Inflammatory macrophage treated with lipopolysaccharide for 1 hour (primary cell): ENCODE data around the gene POMGNT1.
A peak's percentile ranks its signal among the peaks of the same experiment; 100 is the strongest.

Experiments used
- DNase-seq, 2 donors: peaks; one replicate each; pipeline ENCODE4 v3.0.0-alpha.2; 2020 to 2022

POMGNT1 gene

DNA sequence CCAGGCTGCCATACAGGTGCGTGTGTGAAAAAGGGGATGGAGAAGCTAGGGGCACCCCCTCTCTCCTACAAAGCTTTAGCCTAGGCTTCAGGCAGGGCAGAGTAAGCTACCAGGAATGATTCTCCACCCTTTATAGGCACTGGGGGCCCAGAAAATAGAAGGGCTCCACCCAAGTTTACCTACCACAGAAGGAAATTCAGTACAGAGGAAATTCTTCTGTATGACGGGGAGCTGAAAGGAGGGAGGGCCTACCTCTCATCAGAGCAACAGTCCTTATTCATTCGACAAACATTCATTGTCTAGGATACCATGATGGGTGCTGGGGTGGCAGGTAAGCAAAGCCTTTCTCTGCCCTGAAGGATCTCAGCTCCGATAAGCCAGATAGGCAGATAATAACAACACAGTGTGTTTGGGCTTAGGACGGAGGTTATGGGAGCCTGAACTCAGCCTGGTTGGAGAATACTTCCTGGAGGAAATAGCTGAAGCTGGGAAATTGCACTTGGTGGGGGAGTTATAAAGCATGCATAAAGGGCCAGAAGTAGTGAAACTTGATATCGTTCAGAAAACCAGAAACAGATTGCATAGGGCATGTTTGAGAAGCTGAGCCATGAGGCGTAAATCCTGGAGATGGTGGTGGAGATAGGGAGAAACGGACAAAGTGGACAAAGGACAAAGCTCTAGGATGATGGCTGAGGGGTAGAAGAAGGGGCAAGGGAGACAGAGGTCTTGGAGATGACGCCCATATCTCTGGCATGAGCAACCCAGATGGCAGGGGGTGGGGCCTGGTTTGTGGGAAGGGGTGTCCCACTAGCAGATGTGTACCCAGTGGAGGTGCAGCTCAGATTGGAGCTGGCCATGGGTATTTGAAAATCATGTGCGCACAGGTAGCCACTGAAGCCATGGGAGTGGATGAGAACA lies 16.6 kb downstream of the POMGNT1 start:
- DNase-seq = no peak

DNA sequence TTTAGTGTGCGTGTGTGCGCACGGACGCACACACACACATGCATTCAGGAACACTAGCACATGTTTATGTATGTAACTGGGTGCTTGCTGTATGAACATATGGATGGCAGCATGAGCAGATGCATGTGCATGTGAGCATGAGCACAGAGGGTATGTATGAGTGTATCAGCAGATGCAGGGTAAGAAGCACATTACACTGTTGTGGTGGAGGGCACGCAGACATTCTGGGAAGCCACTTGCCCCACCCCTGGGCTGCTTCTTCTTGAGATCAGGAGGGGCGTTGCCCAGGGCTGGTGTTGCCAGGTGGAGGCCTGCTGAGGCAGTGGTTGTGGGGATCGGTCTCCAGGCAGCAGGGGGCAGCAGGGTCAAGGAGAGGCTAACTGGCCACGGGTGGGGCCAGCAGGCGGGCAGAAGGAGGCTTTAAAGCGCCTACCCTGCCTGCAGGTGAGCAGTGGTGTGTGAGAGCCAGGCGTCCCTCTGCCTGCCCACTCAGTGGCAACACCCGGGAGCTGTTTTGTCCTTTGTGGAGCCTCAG lies 18.1 kb downstream of the POMGNT1 start:
- DNase-seq = peak in 1 of 2 donors; percentile 23

DNA sequence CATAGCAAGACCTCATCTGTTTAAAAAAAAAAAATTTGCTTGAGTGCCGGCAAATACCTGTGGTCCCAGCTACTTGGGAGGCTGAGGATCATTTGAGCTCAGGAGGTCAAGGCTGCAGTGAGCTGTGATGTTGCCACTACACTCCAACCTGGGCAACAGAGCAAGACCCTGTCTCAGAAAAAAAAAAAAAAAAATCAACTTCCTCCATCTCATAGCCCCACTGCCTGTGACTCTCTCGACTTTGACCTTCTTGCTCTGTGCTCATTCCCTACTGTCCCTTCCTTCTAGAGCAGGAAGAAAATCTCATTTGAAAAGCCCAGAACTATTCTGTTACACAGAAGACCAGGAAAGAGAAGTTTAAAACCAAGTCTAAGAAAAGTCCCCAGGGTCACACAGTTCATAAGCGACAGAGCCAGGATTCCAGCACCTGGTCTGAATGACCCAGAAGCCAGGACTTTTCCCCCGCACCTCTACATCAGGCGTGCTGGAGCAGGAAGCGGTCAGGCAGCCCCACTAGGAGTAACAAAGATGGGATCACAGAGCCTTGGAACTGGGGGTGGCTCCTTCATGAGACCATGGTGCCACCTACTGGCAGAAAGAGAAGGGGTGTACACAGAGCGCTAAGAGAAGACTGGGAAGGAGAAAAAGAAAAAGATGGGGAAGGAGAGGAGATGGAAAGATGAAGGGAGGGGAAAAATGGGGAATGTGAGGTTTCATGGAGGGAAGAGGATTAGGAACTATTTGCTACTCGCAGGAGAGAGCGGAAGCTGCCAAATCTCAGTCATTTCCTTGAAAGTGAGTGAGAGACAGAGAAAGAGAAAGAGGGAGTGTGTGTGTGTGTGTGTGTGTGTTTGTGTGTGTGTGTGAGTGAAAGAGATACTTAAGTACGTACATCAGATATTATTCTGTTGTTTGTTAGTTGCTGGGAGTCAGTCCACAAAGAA lies 18.8 kb downstream of the POMGNT1 start:
- DNase-seq = peak; percentile 51 to 88

DNA sequence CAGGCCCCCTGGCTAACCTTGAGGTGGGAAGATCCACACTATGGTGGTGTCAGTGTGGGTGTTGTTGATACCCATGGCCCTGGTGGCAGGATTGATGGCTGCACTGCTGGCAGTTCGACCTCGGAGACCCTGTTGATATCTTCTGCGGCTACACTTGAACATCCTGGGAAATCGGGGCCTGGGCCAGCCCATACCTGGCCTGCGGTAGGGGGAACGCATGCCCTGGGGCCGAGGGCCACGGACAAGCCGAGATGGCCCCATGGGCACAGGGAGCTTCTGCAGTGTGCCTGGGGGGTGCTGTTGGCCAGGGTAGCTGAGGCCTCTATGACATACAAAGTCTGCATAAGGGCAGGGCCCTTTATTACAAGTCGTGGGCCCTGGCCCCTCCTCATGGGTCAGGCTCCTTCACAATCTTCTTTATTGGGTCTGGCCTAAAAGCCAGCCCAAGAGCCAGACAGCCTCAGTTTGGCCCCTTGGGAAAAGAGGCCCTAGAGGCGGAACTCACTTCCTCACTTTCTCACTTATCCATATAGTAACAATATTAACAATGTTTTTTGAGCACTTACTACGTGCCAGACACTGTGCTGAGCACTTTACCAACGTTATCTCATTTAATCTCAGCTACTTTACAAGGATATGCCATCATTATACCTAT lies 21.9 kb downstream of the POMGNT1 start, which contains the start of gene P3R3URF:
Gene P3R3URF (minus strand): TSS at position 278 of the 655 bp plus-strand sequence. CDS start 17 bp downstream, at position 261.
- DNase-seq = no peak

DNA sequence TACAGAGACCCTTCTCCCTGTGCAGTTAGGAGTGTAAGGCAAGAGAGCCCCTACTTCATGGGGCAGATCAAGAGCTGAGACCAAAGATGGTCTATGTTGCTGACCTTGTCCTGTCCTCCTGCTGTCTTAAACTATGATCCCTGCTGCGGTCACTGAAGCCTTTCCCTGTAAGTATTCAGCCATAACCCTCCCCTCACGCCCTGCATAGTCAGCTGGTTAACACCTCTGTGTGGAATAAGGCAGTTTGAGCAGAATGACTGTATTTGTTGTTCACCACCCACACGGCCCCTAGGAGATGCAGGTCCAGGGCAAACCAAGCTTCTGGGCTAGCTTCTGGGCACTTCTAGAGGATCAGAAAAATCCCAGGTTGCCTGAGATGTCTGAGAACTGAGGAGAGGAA lies 23.0 kb downstream of the POMGNT1 start:
- DNase-seq = no peak

DNA sequence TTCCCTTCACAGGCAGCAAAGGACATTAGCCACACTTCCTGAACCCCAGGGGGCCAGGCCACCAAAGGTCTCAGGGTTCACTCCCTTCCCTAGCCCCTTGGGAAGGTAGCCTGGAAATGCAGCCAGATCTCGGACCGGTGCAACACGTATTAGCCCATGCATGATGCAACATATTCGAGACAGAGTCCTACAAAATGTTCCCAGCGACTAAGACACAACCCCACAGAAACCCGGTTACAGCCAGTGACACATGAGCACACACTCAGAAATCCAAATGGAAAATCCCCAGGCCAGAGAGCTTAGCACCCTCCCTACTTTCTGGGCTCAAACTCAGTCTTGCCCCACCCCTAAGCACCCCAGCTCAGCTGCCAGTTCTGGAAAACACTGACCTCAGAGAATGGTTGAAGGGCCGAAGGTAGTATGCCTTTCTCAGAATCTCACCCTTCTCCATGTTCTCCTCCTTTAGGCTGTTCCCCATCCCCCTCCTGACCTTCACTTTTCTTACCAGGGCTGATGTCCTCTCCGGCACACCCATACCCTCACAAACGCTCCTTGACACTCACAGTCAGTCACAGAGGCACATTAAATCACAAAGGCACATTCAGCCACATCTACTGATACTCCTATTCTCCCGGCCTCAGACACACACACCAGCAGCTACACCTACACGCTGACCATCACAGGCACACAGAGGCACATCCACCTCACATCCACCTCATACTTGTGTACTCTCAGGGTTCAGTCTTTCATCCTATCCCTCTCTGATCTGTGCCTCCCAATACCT lies 23.6 kb downstream of the POMGNT1 start, which contains the start of gene TSPAN1:
Gene TSPAN1 (plus strand): TSS at position 640 of the 784 bp plus-strand sequence. CDS start 6,021 bp downstream, outside the sequence.
- DNase-seq = no peak

DNA sequence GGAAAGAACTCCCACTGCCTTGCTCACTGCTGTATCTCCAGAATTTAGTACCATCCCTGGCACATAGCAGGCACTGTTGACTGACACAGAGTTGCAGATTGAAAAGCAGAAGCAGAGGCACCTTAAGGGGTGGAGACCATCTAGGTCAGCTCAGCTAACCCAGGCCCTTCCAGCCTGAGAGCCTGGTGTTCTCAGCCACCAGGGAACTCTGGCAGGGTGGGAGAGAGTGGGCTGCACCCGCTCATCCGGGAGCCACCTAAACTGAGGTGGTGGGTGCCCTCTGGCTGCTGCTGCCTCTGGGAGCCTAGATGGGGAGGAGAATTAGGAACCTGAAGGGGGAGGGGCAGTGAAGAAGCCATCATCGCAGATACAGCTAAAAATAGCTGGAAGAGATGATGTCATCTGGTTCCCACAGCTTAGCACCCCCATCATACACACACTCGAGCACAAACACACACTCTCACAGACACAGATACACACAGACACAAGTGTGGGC lies 24.8 kb downstream of the POMGNT1 start:
- no peak for DNase-seq

DNA sequence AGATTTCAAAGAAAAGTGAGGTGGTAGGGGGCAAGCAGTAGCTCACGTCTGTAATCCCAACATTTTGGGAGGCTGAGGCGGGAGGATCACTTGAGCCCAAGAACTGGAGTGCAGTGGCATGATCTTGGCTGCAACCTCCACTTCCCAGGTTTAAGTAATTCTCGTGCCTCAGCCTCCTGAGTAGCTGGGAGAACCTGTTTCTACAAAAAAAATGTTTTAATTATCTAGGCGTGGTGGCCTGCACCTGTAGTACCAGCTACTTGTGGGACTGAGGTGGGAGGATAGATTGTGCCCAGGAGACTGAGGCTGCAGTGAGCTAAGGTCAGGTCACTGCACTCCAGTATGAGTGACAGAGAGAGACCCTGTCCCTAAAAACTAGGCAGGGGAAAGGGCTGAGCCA lies 25.9 kb downstream of the POMGNT1 start:
- no peak for DNase-seq

DNA sequence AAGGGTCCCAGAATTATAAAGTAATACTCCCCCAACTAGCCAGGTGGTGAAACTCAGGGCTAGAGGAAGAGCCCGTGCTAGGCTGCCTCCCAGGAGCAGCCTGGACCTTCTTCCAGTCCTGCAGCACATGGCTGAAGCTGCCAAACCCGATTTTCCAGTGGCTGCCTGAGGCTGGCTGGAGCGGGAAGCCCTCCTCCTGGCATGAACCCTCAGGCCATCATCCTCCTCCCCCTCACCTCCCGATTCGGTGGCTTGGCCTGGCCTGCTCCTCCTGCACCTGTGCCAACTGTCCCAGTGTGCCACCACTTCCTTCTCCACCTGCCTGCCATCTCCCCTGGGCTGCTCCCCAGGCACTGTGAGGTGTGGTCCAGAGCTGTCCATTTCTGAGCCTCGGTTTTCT lies 26.4 kb downstream of the POMGNT1 start:
- DNase-seq = no peak

DNA sequence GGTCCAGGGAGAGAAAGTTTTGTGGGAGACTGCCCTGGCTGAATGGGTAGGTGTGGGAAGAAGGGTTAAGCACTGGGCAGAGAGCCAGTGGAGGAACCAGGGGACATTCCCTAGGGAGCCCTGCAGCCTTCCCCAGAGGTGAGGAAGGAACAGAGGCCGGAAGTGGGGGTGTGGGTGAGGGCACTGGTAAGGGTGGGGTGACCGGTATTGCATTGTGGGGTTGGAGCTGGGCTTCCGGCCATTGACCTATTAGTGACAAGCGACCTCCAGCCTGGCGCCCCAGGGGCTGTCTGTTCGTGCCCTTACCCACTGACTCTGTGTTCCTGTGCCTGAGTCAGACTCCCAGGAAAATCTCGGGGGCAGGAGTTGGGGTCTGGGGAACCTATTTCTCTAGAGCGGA lies 26.9 kb downstream of the POMGNT1 start:
- no peak for DNase-seq

DNA sequence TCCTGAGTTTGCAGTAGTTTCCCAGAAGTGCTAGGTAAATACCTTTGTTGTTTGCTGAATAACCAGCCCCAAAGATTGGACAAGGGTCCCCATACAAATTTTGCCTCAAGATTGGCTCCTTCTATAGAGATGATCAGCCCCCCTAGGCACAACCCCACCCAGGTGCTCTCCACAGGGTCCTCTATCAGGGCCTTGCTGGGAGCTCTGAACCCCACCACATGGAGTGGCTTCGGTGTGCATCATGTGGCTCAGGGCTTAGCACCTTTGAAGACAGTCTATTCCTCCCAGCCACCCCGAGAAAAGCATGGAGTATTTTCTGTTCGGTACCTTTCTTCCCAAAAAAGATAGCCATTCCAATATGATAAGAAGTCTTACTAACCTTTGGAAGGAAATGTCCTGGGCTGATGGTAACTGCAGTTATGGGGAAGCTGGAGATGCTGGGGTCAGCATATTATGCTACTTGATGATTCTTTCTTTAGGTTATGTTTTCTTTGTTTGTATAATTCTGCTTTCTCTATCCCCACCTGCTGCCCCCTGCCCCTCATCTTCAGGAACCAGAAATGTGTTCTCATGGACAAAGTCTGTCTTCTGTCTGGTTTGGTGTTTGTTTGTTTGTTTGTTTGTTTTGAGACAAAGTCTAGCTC lies 28.3 kb downstream of the POMGNT1 start:
- no peak for DNase-seq

DNA sequence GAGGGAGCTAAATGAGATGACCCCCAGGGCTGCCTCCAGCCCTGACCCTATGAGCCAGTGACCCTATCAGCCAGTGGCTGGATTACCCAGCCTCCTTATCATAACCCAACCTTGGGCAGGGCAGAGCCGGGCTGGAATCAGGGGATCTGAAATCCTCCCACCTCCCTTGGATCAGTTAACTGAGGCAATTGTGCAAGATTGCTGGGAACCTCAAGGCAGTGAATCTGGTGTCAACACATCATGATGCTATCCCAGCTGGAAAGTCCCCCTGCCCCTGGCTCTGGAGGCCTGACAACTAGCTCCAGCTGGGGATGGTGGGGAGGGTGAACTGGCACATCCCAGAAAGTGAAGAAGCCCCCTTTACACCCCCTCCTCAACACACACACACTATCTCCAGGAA lies 29.8 kb downstream of the POMGNT1 start:
- DNase-seq = peak in 1 of 2 donors; percentile 52

DNA sequence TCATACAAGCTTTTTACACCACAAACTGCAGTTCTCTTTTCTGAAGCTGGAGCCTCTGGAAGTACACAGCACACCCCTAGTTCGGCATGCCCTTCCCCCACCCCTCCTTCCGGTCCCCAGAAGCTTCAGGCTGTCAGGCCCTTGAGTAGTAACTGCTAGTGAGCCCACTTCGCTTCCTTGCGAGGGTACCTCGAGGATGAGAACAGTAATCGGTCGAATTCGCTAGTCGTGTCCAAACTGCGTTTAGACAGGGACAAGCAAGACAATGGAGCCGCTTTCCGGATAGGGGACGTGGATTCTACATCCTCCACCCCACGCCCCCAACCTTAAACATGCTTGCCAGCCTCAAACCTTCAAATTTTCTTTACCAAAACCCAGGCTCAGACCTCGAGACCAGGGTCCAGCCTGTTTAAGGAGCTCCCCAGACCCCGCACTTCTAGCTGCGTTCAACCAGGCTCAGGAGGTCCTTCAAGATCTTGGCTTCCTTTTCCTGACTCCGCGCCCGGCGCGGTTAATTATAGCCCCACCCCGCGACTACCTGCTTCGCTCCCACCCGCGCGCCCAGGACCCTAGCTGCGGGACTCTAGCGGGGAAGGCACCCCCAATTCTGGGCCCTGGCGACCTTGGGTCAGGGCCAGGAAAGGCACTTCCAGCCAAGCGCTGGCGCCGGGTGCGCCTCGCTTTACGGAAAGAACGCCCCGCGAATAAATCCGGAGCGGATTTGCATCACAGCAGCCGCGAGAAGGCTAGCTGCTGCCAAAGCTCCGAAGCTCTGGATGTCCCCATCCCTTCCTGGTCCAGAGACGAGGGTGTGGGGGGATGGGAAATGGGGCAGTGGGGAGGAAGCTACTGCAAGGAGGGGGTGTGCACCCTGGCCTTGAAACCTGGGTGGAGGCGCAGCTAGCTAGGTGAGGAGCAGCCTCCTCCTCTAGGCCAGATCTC lies 31.4 kb downstream of the POMGNT1 start:
- DNase-seq = no peak

DNA sequence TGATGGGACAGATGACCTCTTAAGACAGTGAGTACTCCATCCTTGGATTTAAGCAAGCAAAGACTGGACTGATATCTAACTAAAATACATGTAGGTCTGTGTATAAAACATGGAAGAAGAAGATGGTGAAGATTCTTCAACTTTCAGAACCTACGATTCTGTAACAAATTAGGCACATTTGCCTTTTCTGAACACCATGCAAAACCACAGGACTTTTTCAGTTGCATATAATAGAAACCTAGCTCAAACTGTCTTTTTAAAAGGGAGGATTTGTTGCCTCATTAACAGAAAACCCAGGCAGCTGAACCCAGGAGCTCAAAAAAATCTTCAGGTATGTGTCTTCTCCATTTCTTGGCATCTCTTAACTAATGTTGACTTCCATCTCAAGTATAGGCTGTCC lies 38.0 kb downstream of the POMGNT1 start:
- DNase-seq = no peak

DNA sequence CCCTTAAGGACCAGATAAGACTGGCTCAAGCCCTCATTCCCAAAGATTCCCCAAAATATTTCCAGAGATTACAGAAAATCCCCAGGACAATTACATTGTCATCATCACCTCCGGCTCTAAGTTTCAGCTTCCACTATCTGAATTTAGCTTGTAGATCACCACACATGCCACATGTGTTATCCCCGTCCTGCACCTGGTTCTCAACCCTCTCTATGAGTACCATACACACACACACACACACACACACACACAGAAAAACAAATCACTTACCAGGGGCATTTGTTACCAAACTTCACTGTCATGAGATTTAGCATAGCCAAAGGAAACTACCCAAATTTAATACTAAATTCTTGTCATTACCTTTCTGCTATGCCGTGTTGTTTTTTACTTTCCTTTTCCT lies 38.7 kb downstream of the POMGNT1 start:
- DNase-seq = no peak

DNA sequence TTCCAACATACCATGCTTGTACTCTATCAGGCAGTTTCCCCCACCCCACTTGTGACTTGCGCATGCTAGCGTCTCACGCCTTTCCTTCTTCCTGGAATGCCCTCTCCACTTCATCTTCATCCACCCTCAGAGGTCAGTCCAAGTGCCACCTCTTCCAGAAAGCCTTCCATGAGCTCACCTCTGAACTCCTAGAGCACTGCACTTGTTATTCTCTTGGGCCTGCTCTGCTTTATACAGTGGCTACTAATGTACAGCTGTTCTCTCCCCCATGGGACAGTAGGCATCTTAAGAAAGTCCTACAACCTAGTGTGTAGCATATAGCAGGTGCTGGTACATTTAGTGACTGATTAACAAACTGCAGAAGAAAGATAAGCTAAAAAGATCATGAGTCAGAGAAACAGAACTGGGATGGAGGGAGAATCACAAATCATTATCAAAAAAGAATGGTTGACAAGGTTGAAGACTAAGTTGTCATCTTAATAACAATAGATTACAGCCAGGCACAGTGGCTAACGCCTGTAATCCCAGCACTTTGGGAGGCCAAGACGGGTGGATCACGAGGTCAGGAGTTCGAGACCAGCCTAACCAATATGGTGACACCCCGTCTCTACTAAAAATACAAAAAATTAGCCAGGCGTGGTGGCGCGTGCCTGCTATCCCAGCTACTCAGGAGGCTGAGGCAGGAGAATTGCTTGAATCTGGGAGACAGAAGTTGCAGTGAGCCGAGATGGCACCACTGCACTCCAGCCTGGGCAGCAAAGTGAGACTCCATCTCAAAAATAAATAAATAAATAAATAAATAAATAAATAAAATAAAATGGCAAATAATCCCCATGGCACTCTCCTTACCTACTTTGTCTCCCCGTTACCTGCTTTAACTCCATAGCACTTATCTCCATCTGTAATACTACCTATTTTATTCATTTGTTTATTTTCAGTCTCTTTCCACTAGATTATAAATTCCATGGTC lies 39.6 kb downstream of the POMGNT1 start:
- DNase-seq = no peak

DNA sequence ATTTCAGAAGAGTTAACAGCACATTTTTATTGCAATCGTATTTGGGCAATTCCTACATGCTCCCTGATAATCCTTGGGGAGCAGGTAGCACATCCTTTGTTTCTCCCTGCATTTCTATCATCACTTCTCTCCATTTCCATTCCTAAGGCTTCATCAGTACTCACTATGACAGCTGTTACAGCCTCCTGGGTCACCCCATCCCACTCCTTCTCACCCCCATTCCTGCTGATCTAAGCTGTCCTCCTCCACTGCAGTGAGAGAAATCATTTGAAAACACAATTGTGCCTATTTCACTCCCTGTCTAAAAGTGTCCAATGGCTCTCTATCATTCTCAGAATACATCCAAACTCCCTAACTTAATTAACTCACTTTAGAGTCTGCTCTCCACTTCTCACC lies 40.3 kb downstream of the POMGNT1 start:
- DNase-seq = no peak

DNA sequence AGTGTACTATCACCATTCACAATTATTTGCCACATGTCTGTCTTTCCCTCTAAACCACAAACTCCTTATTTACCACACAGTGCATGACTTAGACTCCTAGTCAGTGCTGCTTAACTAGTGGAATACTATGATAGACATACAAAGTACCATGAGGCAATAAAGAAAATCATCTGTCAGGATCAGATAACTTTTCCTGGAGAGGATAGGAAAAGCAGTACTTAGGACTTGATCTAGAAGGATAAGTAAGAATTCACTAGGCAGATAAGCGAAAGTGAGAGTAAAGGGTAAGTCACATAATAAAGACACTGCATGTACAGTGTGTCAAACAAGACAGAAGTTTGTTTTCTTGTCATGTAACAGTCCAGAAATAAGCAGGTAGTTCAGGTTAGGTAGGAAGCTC lies 44.5 kb downstream of the POMGNT1 start:
- no peak for DNase-seq

DNA sequence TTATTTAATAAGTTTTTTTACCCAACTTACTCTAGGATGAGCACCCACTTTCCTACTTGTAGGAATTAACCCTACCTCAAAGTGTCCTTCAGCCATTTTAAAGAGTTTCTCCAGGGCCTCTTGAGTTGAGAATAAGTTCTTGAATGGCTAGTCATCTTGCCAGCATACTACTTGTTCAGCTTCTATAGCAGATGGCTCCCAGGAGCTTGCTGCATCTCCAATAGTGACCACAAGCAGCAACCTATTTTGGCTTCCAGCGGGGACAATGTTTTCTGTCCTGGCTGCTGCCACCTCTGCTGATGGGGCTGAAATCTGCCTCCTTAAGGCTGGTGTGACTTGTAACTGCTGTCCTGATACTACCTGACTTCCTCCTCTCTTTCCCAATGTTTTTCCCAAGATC lies 45.0 kb downstream of the POMGNT1 start:
- no peak for DNase-seq
